Panc1 (cell line): Measurements from ENCODE around the gene ADCY3. TPM values are rescaled to one million over a fixed set of nuclear protein-coding genes. Genes with fewer than 3 reads are reported as not detected.

ENCODE experiments used
- ATAC-seq: fragments of 200-7000 bp; cut with Tn5 transposase; 2 replicates; pipeline ENCODE4 v1.9.1; 2020; ENCODE audit warnings: mild to moderate bottlenecking, moderate library complexity
- BruUV-seq: library from RNA; stranded (reverse); fragments of 400-500 nt; replicated peaks from 2 replicates; lab custom pipeline; 2021; lab: Mats Ljungman, UMichigan
- CTCF ChIA-PET: fragments of 300-600 bp; sonication (Branson Sonifier 250); formaldehyde crosslinking; loops from one replicate; lab custom pipeline; 2022; ENCODE audit warnings: antibody characterized with exemption; lab: Charles Lee
- POLR2A ChIA-PET: fragments of 300-600 bp; sonication (Branson Sonifier 250); formaldehyde crosslinking; loops from one replicate; lab custom pipeline; 2022; ENCODE audit warnings: antibody characterized with exemption; lab: Charles Lee
- DNase-seq: peaks from one replicate; pipeline ENCODE4 v3.0.0-alpha.2; 2010; ENCODE audit warnings: low read depth, low spot score
- H3K27ac ChIP-seq: 2 replicates; pipeline ENCODE4 v1.5.1; 2011; ENCODE audit warnings: mild to moderate bottlenecking, low read length, inconsistent platforms
- H3K27me3 ChIP-seq: fragments of 200-500 bp; sonication (Bioruptor generic); 2 replicates; pipeline ENCODE4 v1.6.0; 2014; ENCODE audit warnings: low read length, inconsistent platforms; ENCODE audit not compliant: control insufficient read depth, insufficient read depth
- H3K36me3 ChIP-seq: fragments of 200-500 bp; sonication (Bioruptor generic); 2 replicates; pipeline ENCODE4 v1.5.1; 2014; ENCODE audit warnings: inconsistent platforms, mild to moderate bottlenecking, low read length, moderate library complexity; ENCODE audit not compliant: control insufficient read depth, insufficient read depth
- H3K4me1 ChIP-seq: 2 replicates; pipeline ENCODE4 v1.5.1; 2011; ENCODE audit warnings: inconsistent platforms, mild to moderate bottlenecking, low read length, moderate library complexity; ENCODE audit not compliant: control insufficient read depth, insufficient read depth
- H3K4me3 ChIP-seq, 2 experiments: 2 replicates each; pipeline ENCODE4 v1.5.1; 2011 to 2012; ENCODE audit warnings: low read depth in 2 of 2, low read length in 2 of 2, mild to moderate bottlenecking in 2 of 2, inconsistent platforms in 1 of 2, moderate library complexity in 1 of 2
- H3K9me3 ChIP-seq: fragments of 200-500 bp; sonication (Bioruptor generic); 2 replicates; pipeline ENCODE4 v1.5.1; 2014; ENCODE audit warnings: low read depth, mild to moderate bottlenecking, inconsistent platforms, low read length, moderate library complexity; ENCODE audit not compliant: control insufficient read depth, insufficient read depth
- CTCF ChIP-seq: fragments of 450-650 bp; IDR thresholded peaks from 2 replicates; pipeline ENCODE4 v1.5.1; 2017; ENCODE audit warnings: mild to moderate bottlenecking
- POLR2AphosphoS5 ChIP-seq: IDR thresholded peaks from 2 replicates; pipeline ENCODE4 v1.6.1; 2012; ENCODE audit warnings: mild to moderate bottlenecking, low read depth, low read length, moderate library complexity
- REST ChIP-seq, 2 experiments: IDR thresholded peaks; 2 replicates each; pipeline ENCODE4 v1.6.1; 2011 to 2012; ENCODE audit warnings: low read depth in 2 of 2, control low read depth in 1 of 2, low read length in 1 of 2, mild to moderate bottlenecking in 1 of 2, moderate library complexity in 1 of 2; ENCODE audit not compliant: insufficient read depth in 1 of 2
- SIN3A ChIP-seq: IDR thresholded peaks from 2 replicates; pipeline ENCODE4 v1.6.1; 2012; ENCODE audit warnings: low read depth, mild to moderate bottlenecking, low read length, moderate library complexity, borderline replicate concordance; ENCODE audit not compliant: insufficient read depth
- TCF7L2 ChIP-seq: IDR thresholded peaks from 2 replicates; pipeline ENCODE4 v1.6.1; 2011; ENCODE audit warnings: mild to moderate bottlenecking, low read depth, low read length, inconsistent platforms
- in situ Hi-C: cut with HindIII; loops from 2 replicates; pipeline ENCODE4 v1.10.0; 2016; ENCODE audit warnings: low sequenced_read_pairs, low pct_unique_long_range_greater_than_20kb
- intact Hi-C: fragments of 100-400 bp; cut with micrococcal nuclease; formaldehyde crosslinking; loops from one replicate; pipeline ENCODE4 v1.10.0; 2022; ENCODE audit not compliant: unreplicated experiment
- total RNA-seq: library from RNA; stranded (reverse); gene quantifications from one replicate; pipeline ENCODE4 v1.2.1, GENCODE V29; 2021; ENCODE audit not compliant: unreplicated experiment

The ADCY3 gene
- total RNA-seq, 1 experiment from 2014 or later: 34.1 TPM

GRCh38 chr2:24814516-24814915, 105.5 kb downstream of the ADCY3 start:
- DNase-seq (no peak), ATAC-seq (no peak)
- ChIA-PET CTCF (no interaction called here), POLR2A (no interaction called here)
- in situ Hi-C loops (no loop called here), intact Hi-C loops (no loop called here)
- peaks cover 17% of the 10 kb centered on the region for H3K36me3 ChIP-seq
- H3K27me3 ChIP-seq: no peaks in the 10 kb centered on the region
- no peak overlapping the region for H3K27ac ChIP-seq
- no peak overlapping the region for H3K4me3 ChIP-seq
- no TSS peak for BruUV-seq
- TF ChIP-seq POLR2AphosphoS5 (no peak), CTCF (no peak), SIN3A (no peak), REST (IDR thresholded peaks at IDR 0.05; ENCODE audit: insufficient read depth in 1 of 2, low read depth in 2 of 2, low read length in 1 of 2) (no peak), TCF7L2 (no peak)
- H3K9me3 ChIP-seq: no peaks in the 10 kb centered on the region
- H3K4me1 ChIP-seq: no peaks in the 10 kb centered on the region

GRCh38 chr2:24813691-24814137, 106.3 kb downstream of the ADCY3 start:
- CTCF ChIA-PET: no interaction called here

More at GRCh38 chr2:24813691-24814137, 106.3 kb downstream of the ADCY3 start:
- intact Hi-C loops (no loop called here), in situ Hi-C loops (no loop called here)
- peaks cover 4% of the 10 kb centered on the region; the same call in 1 of the 2 replicates for H3K4me1 ChIP-seq
- TF ChIP-seq POLR2AphosphoS5 (no peak), SIN3A (no peak), TCF7L2 (no peak), CTCF (no peak), REST (IDR thresholded peaks at IDR 0.05; ENCODE audit: insufficient read depth in 1 of 2, low read depth in 2 of 2, low read length in 1 of 2) (no peak)
- H3K27me3 ChIP-seq: no peaks in the 10 kb centered on the region
- ATAC-seq: no peak
- no peaks in the 10 kb centered on the region for H3K9me3 ChIP-seq
- H3K27ac ChIP-seq: no peak overlapping the region
- no peak overlapping the region for H3K4me3 ChIP-seq
- POLR2A ChIA-PET: no interaction called here
- peaks cover 15% of the 10 kb centered on the region for H3K36me3 ChIP-seq
- no TSS peak for BruUV-seq
- no peak for DNase-seq
